ENCODE measurements around the gene CADPS. TPM values are rescaled to one million over a fixed set of nuclear protein-coding genes. Genes with fewer than 3 reads are reported as not detected.

CADPS gene
- polyA plus RNA-seq, 3 donors: not detected

DNA sequence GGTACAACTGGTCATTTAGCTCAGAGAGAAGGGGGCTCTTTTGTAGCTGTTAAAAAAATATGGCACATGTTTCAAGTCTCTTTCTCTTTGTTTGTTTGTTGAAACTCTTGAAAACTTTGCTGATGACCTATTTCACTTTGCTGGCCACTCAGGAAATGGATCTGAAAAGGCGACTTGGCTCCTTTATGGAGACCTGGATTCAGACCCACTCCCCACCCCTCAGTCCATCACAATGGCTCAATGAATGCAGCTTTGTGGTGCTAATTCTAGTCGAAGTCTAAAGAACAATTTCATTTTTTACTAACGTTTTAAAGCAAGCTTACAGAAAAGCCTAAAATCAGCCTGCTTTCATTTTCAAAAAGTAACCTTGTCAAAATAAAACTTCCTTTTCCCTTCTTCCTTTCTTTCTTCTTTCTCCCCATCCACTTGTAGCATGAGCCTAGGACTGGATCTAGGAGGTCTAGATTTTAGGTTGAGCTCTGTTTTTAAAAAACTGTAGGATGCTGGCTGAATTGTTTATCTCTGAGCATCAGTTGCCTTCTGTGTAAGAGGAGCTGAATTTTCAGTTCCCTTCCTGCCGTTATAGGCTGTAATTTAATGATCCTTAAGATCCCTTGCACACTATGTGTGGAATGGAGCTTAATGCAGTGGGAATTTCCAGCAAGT lies 336.4 kb downstream of the CADPS start:
- Histone ChIP-seq H4K20me1 (ENCODE audit: insufficient read depth, low read length) (no peaks in the 10 kb centered on the region), H3K4me3 (replicated peaks in 1 of 3; ENCODE audit: low read depth in 2 of 3, low read length in 3 of 3) (no peak overlapping the region), H3K4me2 (replicated peaks; ENCODE audit: extremely low read depth, low read length, poor library complexity, severe bottlenecking) (no peak overlapping the region), H3K9ac (ENCODE audit: insufficient read depth, low read length, poor library complexity, severe bottlenecking) (no peak overlapping the region), H2AFZ (ENCODE audit: insufficient read depth, low read depth, low read length, poor library complexity, severe bottlenecking) (no peak overlapping the region), H3K27me3 (ENCODE audit: control insufficient read depth in 2 of 2, insufficient read depth in 2 of 2, low read length in 2 of 2) (no peaks in the 10 kb centered on the region), H3K36me3 (replicated peaks in 1 of 2; ENCODE audit: control insufficient read depth in 1 of 2, insufficient read depth in 2 of 2, low read length in 2 of 2) (no peaks in the 10 kb centered on the region), H3K9me3 (replicated peaks in 1 of 2; ENCODE audit: control insufficient read depth in 1 of 2, insufficient read depth in 1 of 2, low read length in 2 of 2) (no peaks in the 10 kb centered on the region), H3K27ac (ENCODE audit: low read depth in 1 of 2, low read length in 2 of 2) (no peak overlapping the region), H3K79me2 (ENCODE audit: insufficient read depth, low read length) (no peaks in the 10 kb centered on the region), H3K4me1 (ENCODE audit: control insufficient read depth in 1 of 2, insufficient read depth in 2 of 2, low read length in 2 of 2) (no peaks in the 10 kb centered on the region)
- Mint-ChIP-seq H3K4me3 (no peak overlapping the region), H3K9me3 (no peaks in the 10 kb centered on the region), H3K4me1 (no peaks in the 10 kb centered on the region), H3K27ac (no peak overlapping the region), H3K36me3 (no peaks in the 10 kb centered on the region), H3K27me3 (ENCODE audit: low read depth in 3 of 3) (peaks cover 0 to 2% (median 1%) of the 10 kb centered on the region in 3 donors)
- WGBS (ENCODE audit: insufficient coverage): 50% methylated on average over 1 of the region's 4 CpGs
- no peak for DNase-seq
- TF ChIP-seq, protein P1, sequence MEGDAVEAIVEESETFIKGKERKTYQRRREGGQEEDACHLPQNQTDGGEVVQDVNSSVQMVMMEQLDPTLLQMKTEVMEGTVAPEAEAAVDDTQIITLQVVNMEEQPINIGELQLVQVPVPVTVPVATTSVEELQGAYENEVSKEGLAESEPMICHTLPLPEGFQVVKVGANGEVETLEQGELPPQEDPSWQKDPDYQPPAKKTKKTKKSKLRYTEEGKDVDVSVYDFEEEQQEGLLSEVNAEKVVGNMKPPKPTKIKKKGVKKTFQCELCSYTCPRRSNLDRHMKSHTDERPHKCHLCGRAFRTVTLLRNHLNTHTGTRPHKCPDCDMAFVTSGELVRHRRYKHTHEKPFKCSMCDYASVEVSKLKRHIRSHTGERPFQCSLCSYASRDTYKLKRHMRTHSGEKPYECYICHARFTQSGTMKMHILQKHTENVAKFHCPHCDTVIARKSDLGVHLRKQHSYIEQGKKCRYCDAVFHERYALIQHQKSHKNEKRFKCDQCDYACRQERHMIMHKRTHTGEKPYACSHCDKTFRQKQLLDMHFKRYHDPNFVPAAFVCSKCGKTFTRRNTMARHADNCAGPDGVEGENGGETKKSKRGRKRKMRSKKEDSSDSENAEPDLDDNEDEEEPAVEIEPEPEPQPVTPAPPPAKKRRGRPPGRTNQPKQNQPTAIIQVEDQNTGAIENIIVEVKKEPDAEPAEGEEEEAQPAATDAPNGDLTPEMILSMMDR (IDR thresholded peaks at IDR 0.05): no peak
- intact Hi-C loops (cut with micrococcal nuclease): no loop called here

DNA sequence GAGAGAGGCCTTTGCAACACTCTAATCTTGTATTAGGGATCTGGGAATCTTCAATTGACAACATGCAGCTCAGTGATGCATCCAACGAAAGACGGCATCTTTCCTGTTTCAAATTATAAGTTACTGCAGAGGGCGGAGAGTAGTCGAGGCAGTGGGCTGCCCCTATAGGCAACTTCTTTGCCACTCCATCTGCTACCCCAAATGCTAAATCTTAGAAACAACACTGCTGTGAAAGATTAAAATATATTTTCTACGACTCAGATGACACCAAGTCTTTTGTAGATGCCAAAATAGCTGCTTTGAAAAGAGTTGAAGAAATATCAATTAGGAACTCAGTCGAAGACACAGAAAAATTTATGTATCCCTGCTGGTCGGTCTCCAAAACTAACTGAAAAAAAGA lies 340.9 kb downstream of the CADPS start:
- Histone ChIP-seq H3K4me2 (replicated peaks; ENCODE audit: extremely low read depth, low read length, poor library complexity, severe bottlenecking) (no peak overlapping the region), H3K9ac (ENCODE audit: insufficient read depth, low read length, poor library complexity, severe bottlenecking) (no peak overlapping the region), H3K36me3 (replicated peaks in 1 of 2; ENCODE audit: control insufficient read depth in 1 of 2, insufficient read depth in 2 of 2, low read length in 2 of 2) (no peaks in the 10 kb centered on the region), H3K27ac (ENCODE audit: low read depth in 1 of 2, low read length in 2 of 2) (no peak overlapping the region), H2AFZ (ENCODE audit: insufficient read depth, low read depth, low read length, poor library complexity, severe bottlenecking) (no peak overlapping the region), H3K9me3 (replicated peaks in 1 of 2; ENCODE audit: control insufficient read depth in 1 of 2, insufficient read depth in 1 of 2, low read length in 2 of 2) (no peaks in the 10 kb centered on the region), H3K79me2 (ENCODE audit: insufficient read depth, low read length) (no peaks in the 10 kb centered on the region), H3K27me3 (ENCODE audit: control insufficient read depth in 2 of 2, insufficient read depth in 2 of 2, low read length in 2 of 2) (no peaks in the 10 kb centered on the region), H4K20me1 (ENCODE audit: insufficient read depth, low read length) (no peaks in the 10 kb centered on the region), H3K4me1 (ENCODE audit: control insufficient read depth in 1 of 2, insufficient read depth in 2 of 2, low read length in 2 of 2) (no peaks in the 10 kb centered on the region), H3K4me3 (replicated peaks in 1 of 3; ENCODE audit: low read depth in 2 of 3, low read length in 3 of 3) (no peak overlapping the region)
- DNase-seq: no peak
- 95% methylated on average over 4 of the region's 7 CpGs for WGBS (ENCODE audit: insufficient coverage)
- Mint-ChIP-seq H3K27me3 (ENCODE audit: low read depth in 3 of 3) (peaks cover 0 to 1% (median 0%) of the 10 kb centered on the region in 3 donors), H3K9me3 (no peaks in the 10 kb centered on the region), H3K4me1 (no peaks in the 10 kb centered on the region), H3K4me3 (no peak overlapping the region), H3K36me3 (no peaks in the 10 kb centered on the region), H3K27ac (peak overlapping the region in 1 of 7 donors; percentile 15)
- TF ChIP-seq, protein P1 (IDR thresholded peaks at IDR 0.05): no peak
- intact Hi-C loops (cut with micrococcal nuclease): no loop called here
